MM.1S (cell line): ENCODE measurements around the gene TNIP1.

Experiments
- DNase-seq: peaks from one replicate; pipeline ENCODE4 v3.0.0-alpha.2; 2015
- H2AFZ ChIP-seq: fragments of 300-600 bp; sonication (generic); 2 replicates; pipeline ENCODE4 v1.6.0; 2016; ENCODE audit warnings: antibody characterized with exemption, low read length
- H3F3A ChIP-seq: fragments of 300-600 bp; sonication (generic); 2 replicates; pipeline ENCODE4 v1.6.1; 2016; ENCODE audit warnings: mild to moderate bottlenecking, antibody characterized with exemption, low read length, moderate library complexity, mixed read lengths; ENCODE audit not compliant: insufficient read depth
- H3K27ac ChIP-seq: fragments of 300-600 bp; sonication (generic); 2 replicates; pipeline ENCODE4 v1.5.1; 2016; ENCODE audit warnings: mild to moderate bottlenecking, low read length
- H3K27me3 ChIP-seq: fragments of 300-600 bp; sonication (generic); replicated peaks from 2 replicates; pipeline ENCODE4 v1.6.0; 2016; ENCODE audit warnings: low read length; ENCODE audit not compliant: insufficient read depth
- H3K36me3 ChIP-seq: fragments of 300-600 bp; sonication (generic); replicated peaks from 2 replicates; pipeline ENCODE4 v1.6.1; 2016; ENCODE audit warnings: mild to moderate bottlenecking, low read length, mixed read lengths; ENCODE audit not compliant: insufficient read depth
- H3K4me1 ChIP-seq: fragments of 300-600 bp; sonication (generic); 2 replicates; pipeline ENCODE4 v1.6.1; 2016; ENCODE audit warnings: low read length, mixed read lengths
- H3K4me2 ChIP-seq: fragments of 300-600 bp; sonication (generic); 2 replicates; pipeline ENCODE4 v1.6.0; 2016; ENCODE audit warnings: low read depth, low read length
- H3K4me3 ChIP-seq: fragments of 300-600 bp; sonication (generic); 2 replicates; pipeline ENCODE4 v1.5.1; 2016; ENCODE audit warnings: low read length, mixed read lengths
- H3K79me2 ChIP-seq: fragments of 300-600 bp; sonication (generic); 2 replicates; pipeline ENCODE4 v1.6.1; 2016; ENCODE audit warnings: mixed run types, low read length, mixed read lengths
- H3K9ac ChIP-seq: fragments of 300-600 bp; sonication (generic); 2 replicates; pipeline ENCODE4 v1.6.1; 2016; ENCODE audit warnings: low read length, mixed read lengths
- H3K9me2 ChIP-seq: fragments of 300-600 bp; sonication (generic); replicated peaks from 2 replicates; pipeline ENCODE4 v1.6.1; 2016; ENCODE audit warnings: mild to moderate bottlenecking, low read length, mixed read lengths; ENCODE audit not compliant: insufficient read depth
- H3K9me3 ChIP-seq: fragments of 300-600 bp; sonication (generic); replicated peaks from 2 replicates; pipeline ENCODE4 v1.6.1; 2016; ENCODE audit warnings: mild to moderate bottlenecking, low read length, mixed read lengths; ENCODE audit not compliant: insufficient read depth
- H4K20me1 ChIP-seq: fragments of 300-600 bp; sonication (generic); 2 replicates; pipeline ENCODE4 v1.6.1; 2016; ENCODE audit warnings: mild to moderate bottlenecking, low read length, moderate library complexity, mixed read lengths; ENCODE audit not compliant: insufficient read depth
- CTCF ChIP-seq: fragments of 300-600 bp; sonication (generic); IDR thresholded peaks from 2 replicates; pipeline ENCODE4 v1.5.1; 2016; ENCODE audit warnings: antibody characterized with exemption, low read length, mixed read lengths
- EZH2 ChIP-seq: fragments of 300-600 bp; sonication (generic); optimal IDR thresholded peaks from 2 replicates; pipeline ENCODE3; 2017; ENCODE audit warnings: low read depth, mild to moderate bottlenecking, antibody characterized with exemption, low read length, mixed read lengths
- EZH2phosphoT487 ChIP-seq: fragments of 300-600 bp; sonication (generic); IDR thresholded peaks from 2 replicates; pipeline ENCODE4 v1.6.1; 2018; ENCODE audit warnings: antibody characterized with exemption, low read length

Gene TNIP1

DNA sequence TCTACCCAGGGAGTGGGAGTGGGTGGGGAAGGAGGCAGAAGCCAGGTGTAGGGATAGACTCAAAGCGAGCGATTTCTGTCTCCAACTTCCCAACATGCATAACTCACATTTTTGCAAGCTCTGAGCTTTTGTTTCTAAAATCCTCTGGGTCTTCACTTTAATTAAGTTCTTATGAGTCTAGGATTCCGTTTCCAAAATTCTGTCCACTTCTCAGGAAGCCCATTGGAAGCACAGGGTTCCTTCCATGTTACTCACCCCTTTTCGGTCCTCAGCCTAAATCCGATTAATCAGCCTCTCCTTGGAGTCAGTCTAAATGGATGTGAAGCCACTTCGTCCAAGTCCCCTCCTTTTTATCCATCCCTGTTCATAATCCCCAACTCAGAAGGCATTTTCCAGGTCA, 59.1 kb downstream of the TNIP1 start:
- Histone ChIP-seq H3K79me2 (no peaks in the 10 kb centered on the region), H2AFZ (no peak overlapping the region), H3K27ac (no peak overlapping the region), H3K4me1 (no peaks in the 10 kb centered on the region), H3K9me3 (no peaks in the 10 kb centered on the region), H3K9me2 (no peaks in the 10 kb centered on the region), H3K4me2 (no peak overlapping the region), H4K20me1 (no peaks in the 10 kb centered on the region), H3F3A (no peaks in the 10 kb centered on the region; the same call in 1 of the 2 replicates), H3K9ac (no peak overlapping the region), H3K36me3 (no peaks in the 10 kb centered on the region), H3K4me3 (no peak overlapping the region), H3K27me3 (no peaks in the 10 kb centered on the region)
- TF ChIP-seq EZH2phosphoT487 = no peak
- no peak for TF ChIP-seq EZH2
- no peak for TF ChIP-seq CTCF
- DNase-seq = no peak

GRCh38 chr5:151020304-151021110, 60.3 kb downstream of the TNIP1 start, which contains the start of gene GPX3:
Gene GPX3, plus strand, starts transcription at chr5:151020591. Its CDS starts 64 bp downstream, at chr5:151020655.
- Histone ChIP-seq H3K9ac (no peak within 1 kb of the TSS), H3K4me1 (no peaks in the 10 kb centered on the region), H3K27ac (no peak within 1 kb of the TSS), H3K79me2 (no peaks in the 10 kb centered on the region), H3K9me3 (no peaks in the 10 kb centered on the region), H3F3A (no peaks in the 10 kb centered on the region; the same call in 1 of the 2 replicates), H3K36me3 (no peaks in the 10 kb centered on the region), H3K4me2 (no peak within 1 kb of the TSS), H3K27me3 (no peaks in the 10 kb centered on the region), H3K9me2 (no peaks in the 10 kb centered on the region), H4K20me1 (no peaks in the 10 kb centered on the region), H2AFZ (no peak within 1 kb of the TSS), H3K4me3 (no peak within 1 kb of the TSS)
- no peak for DNase-seq
- TF ChIP-seq CTCF = no peak
- TF ChIP-seq EZH2 = no peak
- TF ChIP-seq EZH2phosphoT487 = no peak

DNA sequence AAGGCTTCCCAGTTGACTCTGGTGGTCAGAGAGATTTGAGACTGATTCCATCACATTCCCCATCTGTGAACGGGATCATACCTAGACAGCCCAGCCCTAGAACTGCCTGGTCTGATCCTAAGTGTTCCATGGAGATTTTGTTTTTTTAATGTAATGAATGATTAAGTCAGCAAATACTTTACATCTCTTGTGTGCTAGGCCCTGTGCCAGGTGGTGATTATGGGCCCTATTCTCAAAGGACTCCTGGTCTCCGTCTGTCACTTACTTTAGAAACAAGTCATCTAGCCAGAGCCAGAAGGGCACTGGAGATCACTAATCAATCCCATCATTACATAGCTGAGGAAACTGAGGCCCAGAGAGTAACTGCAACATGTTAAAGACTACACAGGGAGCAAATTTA, 61.5 kb downstream of the TNIP1 start:
- Histone ChIP-seq H3K4me1 (no peaks in the 10 kb centered on the region), H3K79me2 (no peaks in the 10 kb centered on the region), H3K4me2 (no peak overlapping the region), H4K20me1 (no peaks in the 10 kb centered on the region), H2AFZ (no peak overlapping the region), H3K9me3 (no peaks in the 10 kb centered on the region), H3K27me3 (no peaks in the 10 kb centered on the region), H3K9me2 (no peaks in the 10 kb centered on the region), H3K36me3 (no peaks in the 10 kb centered on the region), H3K4me3 (no peak overlapping the region), H3K9ac (no peak overlapping the region), H3F3A (no peaks in the 10 kb centered on the region; the same call in 1 of the 2 replicates), H3K27ac (no peak overlapping the region)
- no peak for DNase-seq
- no peak for TF ChIP-seq EZH2
- no peak for TF ChIP-seq EZH2phosphoT487

GRCh38 chr5:151018846-151019245, 62.0 kb downstream of the TNIP1 start:
- H3K4me1 ChIP-seq = no peaks in the 10 kb centered on the region
- no peak overlapping the region for H2AFZ ChIP-seq
- TF ChIP-seq EZH2phosphoT487 (no peak), CTCF (no peak), EZH2 (no peak)
- H3K36me3 ChIP-seq = no peaks in the 10 kb centered on the region
- H4K20me1 ChIP-seq = no peaks in the 10 kb centered on the region
- DNase-seq = no peak
- no peaks in the 10 kb centered on the region; the same call in 1 of the 2 replicates for H3F3A ChIP-seq
- H3K9me2 ChIP-seq = no peaks in the 10 kb centered on the region
- no peak overlapping the region for H3K4me3 ChIP-seq
- no peaks in the 10 kb centered on the region for H3K27me3 ChIP-seq
- H3K9ac ChIP-seq = no peak overlapping the region
- no peaks in the 10 kb centered on the region for H3K79me2 ChIP-seq
- no peak overlapping the region for H3K27ac ChIP-seq
- H3K9me3 ChIP-seq = no peaks in the 10 kb centered on the region
- no peak overlapping the region for H3K4me2 ChIP-seq
